NCI-H2081 treated with DMSO at 0.1 percent for 48 hours (cell line): ENCODE results near the gene SELENOW.
"Not testable (repeated sequence)": the region's sequence is repeated elsewhere in the genome, so short reads cannot be mapped to it uniquely, and the experiment has no call there.

Source experiments
- DNase-seq: peaks from one replicate; lab custom pipeline; 2025; lab: John Stamatoyannopoulos, UW

Gene SELENOW

GRCh38 chr19:47778049-47778953 lies at the start of gene SELENOW:
TSS of gene SELENOW (plus strand) at chr19:47778703. CDS start at chr19:47778786, 83 bp downstream.
- peak; percentile 29 for DNase-seq

- DNase-seq, result no peak
Measured at GRCh38 chr19:47729468-47729798, 49.1 kb upstream of the SELENOW start.

- DNase-seq, result no peak
Measured at GRCh38 chr19:47729799-47730520, 48.5 kb upstream of the SELENOW start.

GRCh38 chr19:47730521-47730889 lies 48.0 kb upstream of the SELENOW start:
- DNase-seq, result no peak

- DNase-seq, result no peak
Measured at GRCh38 chr19:47730910-47731309, 47.6 kb upstream of the SELENOW start.

- no peak for DNase-seq
Measured at GRCh38 chr19:47735131-47735530, 43.4 kb upstream of the SELENOW start.

GRCh38 chr19:47740866-47741519 lies 37.5 kb upstream of the SELENOW start:
- no peak for DNase-seq

GRCh38 chr19:47741544-47742140 lies 36.9 kb upstream of the SELENOW start:
- DNase-seq, result no peak

GRCh38 chr19:47742634-47743033 lies 35.9 kb upstream of the SELENOW start:
- DNase-seq, result no peak

GRCh38 chr19:47745010-47745901 lies 33.2 kb upstream of the SELENOW start, which contains the start of gene NOP53:
TSS of gene NOP53 (plus strand) at chr19:47745546. CDS start at chr19:47745560, 14 bp downstream.
- peak; percentile 90 for DNase-seq

- not testable (repeated sequence) for DNase-seq
Measured at GRCh38 chr19:47746129-47746528, 32.4 kb upstream of the SELENOW start.

- no peak for DNase-seq
Measured at GRCh38 chr19:47749326-47749725, 29.2 kb upstream of the SELENOW start.

- no peak for DNase-seq
Measured at GRCh38 chr19:47750752-47751151, 27.8 kb upstream of the SELENOW start.

- DNase-seq, result no peak
Measured at GRCh38 chr19:47752440-47753211, 25.9 kb upstream of the SELENOW start.

- no peak for DNase-seq
Measured at GRCh38 chr19:47754206-47755064, 24.1 kb upstream of the SELENOW start.

- DNase-seq, result no peak
Measured at GRCh38 chr19:47755065-47755761, 23.3 kb upstream of the SELENOW start.

- DNase-seq, result no peak
Measured at GRCh38 chr19:47755762-47756626, 22.5 kb upstream of the SELENOW start.

GRCh38 chr19:47756627-47756929 lies 21.9 kb upstream of the SELENOW start:
- DNase-seq, result no peak
